Stimulated activated CD8-positive, alpha-beta memory T cell treated with anti-CD3 and anti-CD28 coated beads, Interleukin-15, amount 100 ng/mL, for 48 hours (primary cell): Measurements from ENCODE around the gene MTHFD1L.
A peak's percentile ranks its signal among the peaks of the same experiment; 100 is the strongest.
"Not testable (repeated sequence)": the region's sequence is repeated elsewhere in the genome, so short reads cannot be mapped to it uniquely, and the experiment has no call there.

Experiments
- DNase-seq, 2 donors: peaks; one replicate each; pipeline ENCODE4 v3.0.0-alpha.2; 2020; ENCODE audit warnings: low read depth in 2 of 2

MTHFD1L gene

DNA sequence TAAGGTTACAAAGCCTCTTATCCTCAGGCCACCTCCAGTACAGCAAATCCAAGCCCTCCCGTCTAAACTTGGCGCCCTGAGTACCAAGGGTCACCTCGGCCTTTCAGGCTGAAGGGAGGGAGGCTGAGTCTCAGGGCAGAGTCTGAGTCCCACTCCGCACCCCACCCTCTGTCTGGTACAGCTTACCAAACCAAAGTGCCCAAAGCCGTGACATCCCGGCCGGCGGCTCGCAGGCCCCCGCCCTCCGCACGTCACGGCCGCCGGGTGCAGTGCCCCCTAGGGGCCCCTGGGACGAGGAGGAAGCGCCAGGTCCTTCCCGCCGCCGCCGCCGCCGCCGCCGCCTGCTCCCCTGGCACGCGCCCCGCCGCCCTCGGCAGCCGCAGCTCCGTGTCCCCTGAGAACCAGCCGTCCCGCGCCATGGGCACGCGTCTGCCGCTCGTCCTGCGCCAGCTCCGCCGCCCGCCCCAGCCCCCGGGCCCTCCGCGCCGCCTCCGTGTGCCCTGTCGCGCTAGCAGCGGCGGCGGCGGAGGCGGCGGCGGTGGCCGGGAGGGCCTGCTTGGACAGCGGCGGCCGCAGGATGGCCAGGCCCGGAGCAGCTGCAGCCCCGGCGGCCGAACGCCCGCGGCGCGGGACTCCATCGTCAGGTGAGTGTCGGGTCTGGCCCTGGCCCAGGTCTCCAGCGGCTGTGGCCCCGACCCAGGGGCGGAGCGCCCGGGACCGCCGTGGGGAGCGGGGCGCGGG is at the start of gene MTHFD1L:
MTHFD1L (plus strand) TSS at position 297 of the 741 bp plus-strand sequence; CDS start at position 418, 121 bp downstream.
- peak; percentile 71 to 72 for DNase-seq

- DNase-seq = not testable (repeated sequence)
Measured at GRCh38 chr6:150816554-150816953, 48.9 kb upstream of the MTHFD1L start.

GRCh38 chr6:150822932-150823331 is 42.6 kb upstream of the MTHFD1L start:
- DNase-seq = no peak

- no peak for DNase-seq
Measured at GRCh38 chr6:150826788-150827187, 38.7 kb upstream of the MTHFD1L start.

GRCh38 chr6:150828107-150828506 is 37.4 kb upstream of the MTHFD1L start:
- not testable (repeated sequence) for DNase-seq

DNA sequence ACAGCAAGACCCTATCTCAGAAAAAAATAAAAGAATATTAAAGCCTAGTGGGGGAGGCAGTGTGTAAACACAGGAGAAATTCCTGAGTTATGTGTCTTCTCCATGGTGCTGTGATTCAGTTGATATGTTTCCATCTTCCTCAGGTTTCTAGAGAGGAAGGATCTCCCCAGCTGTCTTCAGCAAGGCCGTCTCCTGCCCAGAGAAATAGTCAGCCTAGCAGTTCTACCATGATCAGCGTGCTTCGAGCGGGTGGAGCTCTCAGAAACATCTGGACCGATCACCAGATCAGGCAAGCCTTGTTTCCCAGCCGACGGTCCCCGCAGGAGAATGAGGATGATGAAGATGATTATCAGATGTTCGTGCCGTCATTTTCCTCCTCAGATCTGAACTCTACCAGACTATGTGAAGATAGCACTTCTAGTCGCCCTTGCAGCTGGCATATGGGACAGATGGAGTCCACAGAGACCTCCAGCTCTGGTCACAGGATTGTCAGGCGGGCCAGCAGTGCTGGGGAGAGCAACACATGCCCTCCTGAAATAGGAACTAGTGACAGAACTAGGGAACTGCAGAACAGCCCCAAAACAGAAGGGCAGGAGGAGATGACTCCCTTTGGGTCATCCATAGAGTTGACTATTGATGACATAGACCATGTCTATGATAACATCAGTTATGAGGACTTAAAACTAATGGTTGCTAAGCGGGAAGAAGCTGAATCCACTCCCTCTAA is 34.9 kb upstream of the MTHFD1L start:
- DNase-seq = no peak

DNA sequence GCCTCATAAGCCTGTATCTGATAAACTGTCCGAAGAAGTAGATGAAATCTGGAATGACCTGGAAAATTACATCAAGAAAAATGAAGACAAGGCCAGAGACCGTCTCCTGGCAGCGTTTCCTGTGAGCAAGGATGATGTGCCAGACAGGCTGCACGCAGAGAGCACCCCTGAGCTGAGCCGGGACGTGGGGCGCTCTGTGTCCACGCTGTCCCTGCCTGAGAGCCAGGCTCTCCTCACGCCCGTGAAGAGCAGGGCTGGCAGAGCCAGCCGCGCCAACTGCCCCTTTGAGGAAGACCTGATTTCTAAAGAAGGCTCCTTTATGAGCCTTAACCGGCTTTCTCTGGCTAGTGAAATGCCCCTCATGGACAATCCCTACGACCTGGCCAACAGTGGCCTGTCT is 33.9 kb upstream of the MTHFD1L start:
- DNase-seq = no peak

- no peak for DNase-seq
Measured at GRCh38 chr6:150835620-150836019, 29.9 kb upstream of the MTHFD1L start.

GRCh38 chr6:150840185-150840584 is 25.3 kb upstream of the MTHFD1L start:
- DNase-seq = no peak

DNA sequence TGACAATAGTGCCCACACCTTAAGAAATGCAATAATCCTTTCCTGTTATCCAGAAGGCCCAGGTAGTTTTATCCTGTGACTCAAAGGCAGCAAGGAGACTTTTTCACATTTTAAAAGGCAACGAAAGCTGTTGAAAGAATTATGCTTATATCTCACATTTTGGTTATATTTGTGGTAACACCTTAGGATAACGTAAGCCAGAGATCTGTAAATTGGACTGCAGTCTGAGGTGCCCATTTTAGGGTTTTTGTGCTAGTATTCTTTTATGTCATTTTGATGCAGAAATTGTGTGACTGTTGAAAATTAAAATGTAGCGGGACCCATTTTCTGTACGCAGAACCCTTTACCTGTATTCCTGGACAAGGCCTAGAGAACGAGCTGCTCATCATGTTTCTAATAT is 24.3 kb upstream of the MTHFD1L start:
- DNase-seq = no peak

- DNase-seq = no peak
Measured at GRCh38 chr6:150841697-150842096, 23.8 kb upstream of the MTHFD1L start.

DNA sequence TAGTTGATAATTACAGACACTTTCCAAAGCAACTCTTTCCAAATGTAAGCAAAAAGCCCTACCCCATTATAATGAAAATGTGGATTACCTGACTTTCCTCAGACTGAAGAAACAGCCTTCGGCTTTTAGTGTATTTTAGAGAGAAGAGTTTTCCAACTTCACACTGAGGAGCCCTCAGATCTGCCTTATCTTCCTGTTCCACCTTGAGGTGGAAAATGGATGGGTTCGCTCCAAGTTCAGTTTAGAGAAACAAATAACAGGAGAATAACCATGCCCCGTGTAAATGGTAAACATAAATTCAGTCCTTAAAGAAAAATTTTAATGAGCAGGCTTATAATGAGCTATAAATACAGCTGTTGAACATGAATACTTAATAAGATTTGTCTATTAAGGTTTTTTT is 21.1 kb upstream of the MTHFD1L start:
- no peak for DNase-seq

DNA sequence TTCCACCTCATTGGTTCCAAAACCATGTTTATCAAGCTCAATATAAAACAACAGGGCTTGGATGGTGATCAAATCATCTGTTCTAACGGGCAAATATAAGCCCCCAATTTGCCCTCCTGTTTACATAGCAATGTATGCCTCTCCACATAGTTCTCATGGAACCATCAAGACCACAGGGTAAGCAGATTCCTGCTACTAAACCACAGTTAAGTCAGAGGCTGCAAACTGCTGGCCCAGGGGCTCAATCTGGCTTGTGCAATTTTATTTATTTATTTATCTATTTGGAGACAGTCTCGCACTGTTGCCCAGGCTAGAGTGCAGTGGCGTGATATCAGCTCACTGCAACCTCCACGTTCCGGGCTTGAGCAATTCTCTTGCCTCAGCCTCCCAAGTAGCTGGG is 18.9 kb upstream of the MTHFD1L start:
- no peak for DNase-seq

GRCh38 chr6:150848400-150848799 is 17.1 kb upstream of the MTHFD1L start:
- DNase-seq = no peak

- DNase-seq = not testable (repeated sequence)
Measured at GRCh38 chr6:150854392-150854791, 11.1 kb upstream of the MTHFD1L start.

- DNase-seq = not testable (repeated sequence)
Measured at GRCh38 chr6:150855171-150855570, 10.3 kb upstream of the MTHFD1L start.

GRCh38 chr6:150857062-150857944 is 8.2 kb upstream of the MTHFD1L start:
- no peak for DNase-seq

DNA sequence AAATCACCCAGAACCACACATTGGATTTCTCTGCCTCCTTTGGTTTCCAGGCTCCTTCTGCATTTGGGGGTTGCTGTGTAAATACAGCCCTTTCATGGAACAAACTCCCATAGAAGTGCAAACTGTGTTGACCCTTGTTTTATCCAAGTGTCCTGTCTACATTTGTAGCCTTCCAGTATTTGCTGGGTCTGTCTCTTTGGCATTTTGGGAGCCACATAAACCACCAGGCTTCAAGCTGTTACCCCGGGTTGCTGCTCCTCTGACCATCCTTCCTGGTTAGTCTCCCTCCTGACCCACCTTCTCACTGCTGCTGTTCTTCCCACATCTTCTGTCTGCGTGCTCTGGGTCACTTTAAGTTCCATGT is 7.6 kb upstream of the MTHFD1L start:
- no peak for DNase-seq

- not testable (repeated sequence) for DNase-seq
Measured at GRCh38 chr6:150861448-150862168, 3.9 kb upstream of the MTHFD1L start.

DNA sequence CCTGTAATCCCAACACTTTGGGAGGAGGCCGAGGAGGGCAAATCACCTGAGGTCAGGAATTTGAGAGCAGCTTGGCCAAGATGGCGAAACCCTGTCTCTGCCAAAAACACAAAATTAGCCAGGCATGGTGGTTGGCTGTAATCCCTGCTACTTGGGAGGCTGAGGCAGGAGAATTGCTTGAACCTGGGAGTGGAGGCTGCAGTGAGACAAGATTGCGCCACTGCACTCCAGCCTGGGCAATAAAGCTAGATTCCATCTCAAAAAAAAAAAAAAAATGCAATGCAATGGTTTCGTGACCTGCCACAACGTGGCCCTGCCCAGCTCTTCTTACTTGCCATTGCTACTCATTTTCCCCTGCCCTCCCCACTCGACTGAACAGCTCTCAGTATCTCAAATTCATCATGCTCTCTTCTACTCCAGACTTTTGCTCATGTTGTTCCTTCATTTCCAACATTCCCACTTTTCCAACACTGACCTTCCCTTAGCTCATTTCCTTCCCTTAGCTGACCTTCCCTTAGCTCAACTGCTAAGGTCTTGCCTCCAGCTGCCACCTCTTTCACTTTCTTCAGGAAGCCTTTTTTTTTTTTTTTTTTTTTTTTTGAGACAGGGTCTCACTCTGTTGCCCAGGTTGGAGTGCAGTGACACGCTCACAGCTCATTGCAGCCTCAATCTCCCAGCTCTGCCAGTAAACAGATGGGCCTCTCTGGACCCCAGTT is 2.1 kb upstream of the MTHFD1L start:
- DNase-seq = no peak

GRCh38 chr6:150865043-150865405 is 478 bp upstream of the MTHFD1L start:
- DNase-seq = no peak
